HG03066 (cell line): ENCODE measurements around the gene FOXK1.

ENCODE experiments used
- ATAC-seq: cut with Tn5 transposase; IDR thresholded peaks from one replicate; pipeline ENCODE4 v1.9.1; 2021; ENCODE audit warnings: low read depth; ENCODE audit not compliant: unreplicated experiment

FOXK1 gene

GRCh38 chr7:4809091-4809591 is 127.0 kb downstream of the FOXK1 start:
- no peak for ATAC-seq

GRCh38 chr7:4809666-4810065 is 127.6 kb downstream of the FOXK1 start:
- ATAC-seq = no peak

- ATAC-seq = no peak
Observed at GRCh38 chr7:4814433-4814832, 132.3 kb downstream of the FOXK1 start.

GRCh38 chr7:4815121-4815520 is 133.0 kb downstream of the FOXK1 start:
- ATAC-seq = no peak

- ATAC-seq = no peak
Observed at GRCh38 chr7:4815609-4816418, 133.7 kb downstream of the FOXK1 start.

- ATAC-seq = no peak
Observed at GRCh38 chr7:4816419-4817080, 134.5 kb downstream of the FOXK1 start.

- ATAC-seq = no peak
Observed at GRCh38 chr7:4817178-4817901, 135.2 kb downstream of the FOXK1 start.

- no peak for ATAC-seq
Observed at GRCh38 chr7:4818000-4818794, 136.1 kb downstream of the FOXK1 start.

GRCh38 chr7:4819560-4820404 is 137.7 kb downstream of the FOXK1 start:
- no peak for ATAC-seq

- no peak for ATAC-seq
Observed at GRCh38 chr7:4820405-4820966, 138.4 kb downstream of the FOXK1 start.
